GM18508 (cell line): ENCODE data around the gene RNF225.
"Not testable (repeated sequence)": the region's sequence is repeated elsewhere in the genome, so short reads cannot be mapped to it uniquely, and the experiment has no call there.

Source experiments
- ATAC-seq: cut with Tn5 transposase; IDR thresholded peaks from one replicate; pipeline ENCODE4 v1.9.1; 2021; ENCODE audit warnings: moderate number of reproducible peaks; ENCODE audit not compliant: insufficient read depth, unreplicated experiment

Gene RNF225

GRCh38 chr19:58406818-58407657 lies 11.6 kb downstream of the RNF225 start:
- no peak for ATAC-seq

- no peak for ATAC-seq
Measured at GRCh38 chr19:58407658-58408151, 12.2 kb downstream of the RNF225 start.

GRCh38 chr19:58408152-58409009 lies 12.9 kb downstream of the RNF225 start, which contains the start of gene ZNF584:
ZNF584 (plus strand) TSS chr19:58408649; CDS start chr19:58409148, 499 bp downstream.
- no peak for ATAC-seq

GRCh38 chr19:58409010-58409790 lies 13.7 kb downstream of the RNF225 start:
- ATAC-seq, result no peak

GRCh38 chr19:58416604-58417003 lies 21.1 kb downstream of the RNF225 start:
- ATAC-seq, result no peak

- ATAC-seq, result no peak
Measured at GRCh38 chr19:58417071-58417470, 21.6 kb downstream of the RNF225 start.

GRCh38 chr19:58428617-58429016 lies 33.2 kb downstream of the RNF225 start:
- no peak for ATAC-seq

- ATAC-seq, result no peak
Measured at GRCh38 chr19:58429745-58430144, 34.3 kb downstream of the RNF225 start.

GRCh38 chr19:58434217-58434616 lies 38.8 kb downstream of the RNF225 start:
- ATAC-seq, result no peak

- ATAC-seq, result peak; percentile 97
Measured at GRCh38 chr19:58439576-58440554, 44.4 kb downstream of the RNF225 start, which contains the start of gene ZNF132. ZNF132 (minus strand) TSS chr19:58440153; CDS start chr19:58439821, 332 bp downstream.

- ATAC-seq, result no peak
Measured at GRCh38 chr19:58440556-58440955, 45.1 kb downstream of the RNF225 start.

- not testable (repeated sequence) for ATAC-seq
Measured at GRCh38 chr19:58442986-58443385, 47.5 kb downstream of the RNF225 start.
